Measurements from ENCODE around the gene SLC39A11.
"Not testable (repeated sequence)": the region's sequence is repeated elsewhere in the genome, so short reads cannot be mapped to it uniquely, and the experiment has no call there.

The SLC39A11 gene

DNA sequence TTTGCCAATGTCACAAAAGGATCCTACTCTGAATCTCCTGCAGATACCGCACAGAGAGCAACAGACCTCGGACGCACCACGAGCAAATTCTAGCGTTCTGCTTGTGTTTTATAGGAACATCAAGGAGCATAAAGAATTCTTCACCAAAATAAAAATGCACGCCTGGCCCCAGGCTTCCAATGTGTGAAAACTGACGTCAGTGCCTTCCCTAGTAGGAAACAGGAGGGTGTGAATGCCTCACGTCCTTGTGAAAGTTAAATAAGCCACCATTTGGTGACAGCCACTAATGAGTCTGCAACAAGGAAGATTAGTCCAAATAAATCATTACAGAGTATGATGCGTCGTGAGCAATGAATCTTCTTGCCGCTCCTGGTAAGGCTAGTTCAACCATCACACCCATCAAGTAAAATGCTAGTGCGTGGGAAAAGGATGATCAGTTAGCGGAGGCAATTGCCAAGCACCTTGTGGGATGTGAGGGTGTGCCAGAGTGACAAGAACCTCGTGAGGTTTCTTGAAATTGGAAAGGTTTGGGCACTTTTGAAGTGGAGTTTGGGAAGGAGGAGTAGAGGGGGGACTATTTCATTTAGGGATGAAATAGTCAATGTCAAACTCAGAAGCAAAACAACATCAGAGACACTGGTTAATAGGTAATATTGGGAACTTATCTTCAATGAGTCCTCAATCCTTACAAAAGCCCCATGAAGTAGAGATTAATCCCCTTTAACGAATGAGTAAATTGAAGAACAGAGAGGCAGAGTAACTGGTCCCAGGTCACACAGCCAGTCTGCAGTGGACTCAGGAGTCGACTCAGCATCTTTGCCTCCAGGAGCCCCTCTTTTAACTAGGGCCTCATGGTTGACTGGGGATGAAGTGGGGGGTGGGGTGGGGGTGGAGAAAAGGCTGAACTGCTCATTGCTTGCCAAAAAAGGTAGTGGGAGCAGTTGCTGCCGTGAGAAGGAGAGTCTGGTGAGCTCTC lies 238.8 kb downstream of the SLC39A11 start:
- Mint-ChIP-seq H3K4me1 (no peaks in the 10 kb centered on the region), H3K4me3 (no peak overlapping the region), H3K36me3 (peaks cover 35% of the 10 kb centered on the region), H3K27ac (no peak overlapping the region), H3K9me3 (no peaks in the 10 kb centered on the region), H3K27me3 (no peaks in the 10 kb centered on the region)
- ATAC-seq = no peak

DNA sequence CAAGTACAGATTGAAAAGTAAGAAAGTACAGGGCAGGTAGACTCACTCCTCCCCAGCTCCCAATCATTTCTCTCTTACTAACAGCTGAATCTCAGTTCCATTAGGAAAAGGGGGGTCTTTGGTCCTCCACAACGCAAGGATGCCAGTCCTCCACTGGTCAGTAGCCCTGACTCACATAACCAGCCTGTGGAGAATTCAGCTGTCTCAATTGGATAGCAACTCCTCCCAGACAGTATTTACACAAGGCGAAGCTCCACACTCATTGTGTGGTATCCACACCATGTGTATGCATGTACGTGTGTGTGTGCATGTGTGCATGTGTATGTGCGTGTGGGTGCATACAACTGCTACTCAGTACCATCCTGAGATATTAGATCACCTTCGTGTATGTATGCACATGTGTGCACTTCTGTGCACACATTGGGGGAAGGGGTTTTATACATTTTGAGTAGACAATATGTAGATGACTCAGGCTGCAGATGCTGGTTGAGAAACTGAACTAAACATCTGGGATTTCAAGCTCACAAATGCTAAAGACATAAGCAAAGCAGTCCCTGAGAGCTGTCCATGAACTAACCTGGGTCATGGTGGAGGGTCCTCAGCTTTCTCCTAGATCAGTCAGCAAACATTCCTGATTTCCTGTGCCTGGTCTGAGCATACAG lies 240.1 kb downstream of the SLC39A11 start:
- no peak overlapping the region for H3K4me3 Mint-ChIP-seq
- H3K9me3 Mint-ChIP-seq = no peaks in the 10 kb centered on the region
- no peaks in the 10 kb centered on the region for H3K27me3 Mint-ChIP-seq
- peaks cover 21% of the 10 kb centered on the region for H3K36me3 Mint-ChIP-seq
- H3K27ac Mint-ChIP-seq = no peak overlapping the region
- no peak for ATAC-seq
- H3K4me1 Mint-ChIP-seq = no peaks in the 10 kb centered on the region

DNA sequence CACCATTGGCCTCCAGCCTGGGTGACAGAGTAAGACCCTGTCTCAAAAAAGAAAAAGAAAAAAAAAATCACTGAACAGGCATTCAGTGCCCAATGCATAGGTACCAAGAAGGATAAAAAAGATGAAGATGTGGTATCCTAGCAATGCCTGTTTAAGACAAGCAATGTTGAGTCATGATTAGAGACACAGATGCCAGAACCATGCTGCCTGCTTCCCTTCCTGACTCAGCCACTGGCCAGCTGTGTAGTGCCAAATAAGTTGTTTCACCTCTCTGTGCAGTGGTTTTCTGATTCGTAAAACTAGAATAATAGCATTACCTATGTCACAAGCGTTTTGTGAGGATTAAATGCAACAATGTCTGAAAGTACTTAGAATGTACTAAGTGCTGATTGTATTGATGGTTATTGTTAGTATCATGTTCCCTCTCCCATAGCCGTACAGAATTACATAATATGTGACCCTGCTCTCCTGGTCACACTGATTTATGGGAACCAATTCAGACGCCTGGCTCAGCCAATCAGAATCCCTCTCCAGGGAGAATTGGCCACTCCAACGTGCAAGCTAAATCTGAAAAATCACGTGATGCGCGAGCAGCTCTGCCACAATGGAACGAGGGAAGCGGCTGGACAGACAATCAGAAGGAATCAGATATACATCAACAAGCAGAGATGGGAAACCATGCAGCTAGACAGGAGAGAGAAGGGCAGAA lies 241.9 kb downstream of the SLC39A11 start:
- no peak overlapping the region for H3K27ac Mint-ChIP-seq
- no peak for ATAC-seq
- no peaks in the 10 kb centered on the region for H3K4me1 Mint-ChIP-seq
- no peaks in the 10 kb centered on the region for H3K9me3 Mint-ChIP-seq
- H3K36me3 Mint-ChIP-seq = peaks cover 29% of the 10 kb centered on the region
- H3K4me3 Mint-ChIP-seq = no peak overlapping the region
- no peaks in the 10 kb centered on the region for H3K27me3 Mint-ChIP-seq

DNA sequence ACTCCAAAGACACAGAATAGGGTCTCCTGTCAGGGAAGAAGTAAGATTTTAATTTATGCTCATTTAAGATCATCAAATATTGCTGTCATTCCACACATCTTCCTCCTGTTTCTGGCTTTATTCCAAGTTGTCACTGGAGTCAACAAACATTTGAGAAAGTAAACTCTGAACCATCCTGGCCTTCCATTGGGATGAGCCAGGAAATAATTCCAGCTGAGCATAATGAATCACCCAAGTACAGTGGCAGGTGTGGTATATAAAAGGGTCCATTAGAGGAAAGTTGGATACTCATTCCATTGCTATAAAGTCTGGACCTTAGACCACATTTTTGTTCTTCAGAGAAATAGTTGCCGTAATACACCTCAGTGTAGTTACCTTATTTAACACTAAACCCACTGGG lies 246.1 kb downstream of the SLC39A11 start:
- Mint-ChIP-seq H3K36me3 (peaks cover 67% of the 10 kb centered on the region), H3K27ac (no peak overlapping the region), H3K9me3 (no peaks in the 10 kb centered on the region), H3K27me3 (no peaks in the 10 kb centered on the region), H3K4me1 (no peaks in the 10 kb centered on the region), H3K4me3 (no peak overlapping the region)
- no peak for ATAC-seq

DNA sequence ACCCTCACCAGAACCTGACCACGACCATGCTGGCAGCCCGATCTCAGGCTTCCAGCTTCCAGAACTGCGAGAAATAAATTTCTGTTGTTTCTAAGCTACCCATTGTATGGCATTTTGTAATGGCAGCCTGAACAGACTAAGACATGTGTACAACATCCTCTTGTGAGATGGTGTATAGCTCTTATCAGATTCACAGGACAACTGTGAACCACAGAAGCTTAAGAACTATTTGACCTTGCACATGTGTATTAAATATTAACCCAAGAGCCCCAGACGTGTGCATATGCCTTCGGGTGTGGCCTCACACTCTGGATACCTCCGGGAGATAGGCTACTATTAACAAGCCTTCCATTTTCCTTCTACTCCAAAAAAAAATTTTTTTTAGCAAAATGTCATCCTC lies 248.9 kb downstream of the SLC39A11 start:
- Mint-ChIP-seq H3K27ac (no peak overlapping the region), H3K9me3 (peaks cover 5% of the 10 kb centered on the region), H3K4me1 (no peaks in the 10 kb centered on the region), H3K27me3 (no peaks in the 10 kb centered on the region), H3K4me3 (no peak overlapping the region), H3K36me3 (peaks cover 72% of the 10 kb centered on the region)
- no peak for ATAC-seq

DNA sequence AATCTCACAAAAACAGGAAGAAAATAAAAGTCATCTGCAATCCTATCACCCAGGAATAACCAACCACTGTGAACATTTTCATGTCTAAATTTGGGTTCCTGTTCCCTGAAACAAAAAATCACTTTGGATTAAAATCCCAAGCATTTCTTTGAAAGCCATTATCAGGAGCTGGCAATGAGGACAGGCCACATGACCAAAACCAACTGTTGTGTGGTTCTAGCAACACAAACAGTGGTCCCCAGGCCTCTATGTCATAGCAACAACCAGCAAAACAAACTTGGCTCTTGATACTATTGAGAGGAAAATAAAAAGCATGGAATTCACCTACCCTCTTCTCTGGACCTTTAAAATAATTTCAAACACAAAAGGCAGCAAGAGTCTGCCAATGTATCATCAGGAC lies 252.5 kb downstream of the SLC39A11 start:
- Mint-ChIP-seq H3K4me3 (no peak overlapping the region), H3K27me3 (no peaks in the 10 kb centered on the region), H3K36me3 (peaks cover 83% of the 10 kb centered on the region), H3K27ac (no peak overlapping the region), H3K4me1 (no peaks in the 10 kb centered on the region), H3K9me3 (peaks cover 5% of the 10 kb centered on the region)
- no peak for ATAC-seq

DNA sequence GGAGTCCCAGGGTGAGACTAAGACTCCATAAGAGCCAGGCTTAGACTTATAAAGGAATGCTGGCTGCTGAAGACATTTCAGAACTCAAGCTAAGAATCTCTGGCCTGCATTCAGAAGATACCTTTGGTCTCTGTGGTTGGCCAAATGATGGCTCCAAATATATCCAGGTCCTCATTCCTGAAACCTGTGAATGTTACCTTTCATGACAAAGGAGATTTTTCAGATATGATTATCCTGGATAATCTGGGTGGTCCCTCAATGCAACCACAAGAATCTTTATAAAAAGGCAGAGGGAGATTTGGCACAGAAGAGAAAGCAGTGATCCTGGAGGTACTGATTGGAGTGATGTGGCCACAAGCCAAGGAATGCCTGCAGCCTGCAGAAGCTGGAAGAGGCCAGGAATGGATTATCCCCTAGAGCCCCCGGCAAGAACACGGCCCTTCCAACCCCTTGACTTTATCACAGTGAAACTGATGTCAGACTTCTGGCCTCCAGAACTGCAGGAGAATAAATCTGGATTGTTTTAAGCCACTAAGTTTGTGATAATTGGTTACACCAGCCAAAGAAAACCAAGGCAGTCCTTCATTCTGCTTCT lies 253.3 kb downstream of the SLC39A11 start:
- Mint-ChIP-seq H3K9me3 (peaks cover 5% of the 10 kb centered on the region), H3K27me3 (no peaks in the 10 kb centered on the region), H3K36me3 (peaks cover 78% of the 10 kb centered on the region), H3K4me3 (no peak overlapping the region), H3K27ac (no peak overlapping the region), H3K4me1 (no peaks in the 10 kb centered on the region)
- no peak for ATAC-seq

DNA sequence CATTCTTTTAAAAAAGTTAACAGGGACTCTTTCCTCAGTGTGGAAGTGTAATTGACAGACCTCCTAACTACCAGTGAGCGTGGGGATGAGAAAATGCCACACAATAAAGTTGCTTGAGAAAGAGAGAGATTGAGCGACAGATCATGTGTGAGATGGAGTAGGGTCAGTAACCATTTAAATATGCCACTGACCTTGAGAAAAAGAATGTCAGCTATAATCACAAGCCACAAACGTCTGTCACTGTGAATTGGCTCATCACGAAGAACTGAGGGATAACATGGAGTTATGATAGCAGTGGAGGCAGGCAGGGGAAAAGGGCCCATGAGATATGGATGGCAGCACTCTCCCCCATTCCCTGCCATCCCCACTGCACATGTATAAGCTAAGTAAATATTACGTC lies 253.9 kb downstream of the SLC39A11 start:
- peaks cover 5% of the 10 kb centered on the region for H3K9me3 Mint-ChIP-seq
- H3K36me3 Mint-ChIP-seq = peaks cover 75% of the 10 kb centered on the region

DNA sequence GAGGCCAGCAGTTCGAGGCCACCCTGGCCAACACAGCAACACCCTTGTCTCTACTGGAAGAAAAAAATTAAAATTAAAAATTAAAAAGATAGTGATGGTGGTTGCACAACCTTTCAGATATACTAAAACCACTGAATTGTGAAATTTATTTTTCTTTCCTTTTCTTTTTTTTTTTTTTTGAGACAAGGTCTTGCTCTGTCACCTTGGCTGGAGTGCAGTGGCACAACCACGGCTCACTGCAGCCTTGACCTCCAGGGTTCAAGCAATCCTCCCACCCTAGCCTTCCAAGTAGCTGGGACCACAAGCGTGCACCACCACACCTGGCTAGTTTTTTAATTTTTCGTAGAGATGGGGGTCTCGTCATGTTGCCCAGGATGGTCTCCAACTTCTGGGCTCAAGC lies 254.4 kb downstream of the SLC39A11 start:
- no peak overlapping the region for H3K4me3 Mint-ChIP-seq
- no peaks in the 10 kb centered on the region for H3K4me1 Mint-ChIP-seq
- peaks cover 75% of the 10 kb centered on the region for H3K36me3 Mint-ChIP-seq
- no peak for ATAC-seq
- H3K27ac Mint-ChIP-seq = no peak overlapping the region
- peaks cover 5% of the 10 kb centered on the region for H3K9me3 Mint-ChIP-seq
- H3K27me3 Mint-ChIP-seq = no peaks in the 10 kb centered on the region

More for the DNA sequence above, 253.9 kb downstream of the SLC39A11 start:
- ATAC-seq = no peak
- Mint-ChIP-seq H3K27me3 (no peaks in the 10 kb centered on the region), H3K4me3 (no peak overlapping the region), H3K4me1 (no peaks in the 10 kb centered on the region), H3K27ac (no peak overlapping the region)

DNA sequence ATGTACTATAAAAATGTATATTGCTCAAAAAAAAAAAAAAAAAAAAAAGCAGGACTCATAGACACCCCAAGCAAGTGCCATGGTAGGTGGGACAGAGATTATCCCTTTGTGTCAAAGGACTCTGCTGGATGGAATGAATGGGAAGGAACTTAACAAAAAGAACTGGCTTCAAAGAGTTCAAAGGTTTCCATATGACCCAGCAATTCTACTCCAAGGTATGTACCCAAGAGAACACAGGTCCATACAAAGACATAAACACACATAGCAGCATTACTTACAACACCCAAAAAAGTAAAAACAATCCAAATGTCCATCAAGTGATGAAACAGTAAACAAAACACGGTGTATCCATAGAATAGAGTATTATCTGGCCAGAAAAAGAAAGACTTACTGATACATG lies 255.2 kb downstream of the SLC39A11 start:
- no peak overlapping the region for H3K27ac Mint-ChIP-seq
- H3K27me3 Mint-ChIP-seq = no peaks in the 10 kb centered on the region
- peaks cover 5% of the 10 kb centered on the region for H3K9me3 Mint-ChIP-seq
- H3K4me1 Mint-ChIP-seq = no peaks in the 10 kb centered on the region
- peaks cover 68% of the 10 kb centered on the region for H3K36me3 Mint-ChIP-seq
- H3K4me3 Mint-ChIP-seq = no peak overlapping the region
- no peak for ATAC-seq

DNA sequence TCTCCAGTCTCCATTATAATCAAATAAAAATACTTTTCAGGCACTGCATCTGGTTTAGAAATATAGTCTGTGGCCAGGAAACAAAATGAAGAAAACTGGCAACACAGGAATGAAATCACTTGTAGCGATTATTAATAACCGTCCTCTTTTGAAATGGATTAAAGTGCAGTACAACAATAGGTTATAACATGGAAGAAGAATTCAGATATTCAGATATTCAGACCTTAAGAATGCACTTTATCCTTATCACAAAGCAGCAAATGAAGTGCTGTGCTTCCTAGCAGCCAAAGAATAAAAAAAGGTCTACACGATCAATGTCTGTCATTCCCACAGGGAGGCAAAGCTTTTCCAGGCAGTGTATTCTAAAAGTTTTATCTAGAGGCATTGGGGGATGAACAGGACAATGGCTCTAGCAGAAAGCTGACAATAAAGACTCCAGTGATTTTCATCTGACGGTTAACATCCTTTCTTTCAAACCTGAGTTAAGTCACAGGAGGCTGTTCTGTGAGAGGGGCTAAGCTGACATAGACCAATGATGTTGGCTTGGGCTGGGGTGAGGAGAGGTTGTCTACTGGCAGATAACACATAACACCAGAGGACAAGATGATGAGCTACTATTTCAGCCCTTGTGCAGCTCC lies 259.2 kb downstream of the SLC39A11 start:
- Mint-ChIP-seq H3K27me3 (no peaks in the 10 kb centered on the region), H3K9me3 (peaks cover under 1% of the 10 kb centered on the region), H3K4me3 (no peak overlapping the region), H3K27ac (no peak overlapping the region), H3K36me3 (peaks cover 68% of the 10 kb centered on the region), H3K4me1 (no peaks in the 10 kb centered on the region)
- ATAC-seq = no peak

DNA sequence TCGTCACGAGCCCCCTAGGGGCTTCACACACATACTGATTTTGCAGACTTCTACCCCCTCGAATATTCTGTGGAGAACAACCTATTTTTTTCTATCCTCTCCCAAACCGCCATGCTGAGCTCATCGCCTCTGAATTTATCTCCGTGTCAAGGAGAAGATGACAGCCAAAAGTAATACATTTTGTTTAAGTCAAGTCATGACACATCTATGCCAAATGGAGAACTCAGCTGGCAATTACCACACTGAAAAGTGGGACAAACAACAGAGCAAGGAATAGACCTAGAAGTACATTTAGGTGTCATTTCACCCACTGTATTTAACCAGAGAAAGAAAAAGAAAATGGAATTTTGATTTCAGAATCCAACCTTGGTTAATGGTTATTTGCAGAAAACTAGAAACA lies 260.2 kb downstream of the SLC39A11 start:
- Mint-ChIP-seq H3K27ac (no peak overlapping the region), H3K4me1 (no peaks in the 10 kb centered on the region), H3K36me3 (peaks cover 71% of the 10 kb centered on the region), H3K4me3 (no peak overlapping the region), H3K27me3 (no peaks in the 10 kb centered on the region), H3K9me3 (peaks cover 5% of the 10 kb centered on the region)
- no peak for ATAC-seq

DNA sequence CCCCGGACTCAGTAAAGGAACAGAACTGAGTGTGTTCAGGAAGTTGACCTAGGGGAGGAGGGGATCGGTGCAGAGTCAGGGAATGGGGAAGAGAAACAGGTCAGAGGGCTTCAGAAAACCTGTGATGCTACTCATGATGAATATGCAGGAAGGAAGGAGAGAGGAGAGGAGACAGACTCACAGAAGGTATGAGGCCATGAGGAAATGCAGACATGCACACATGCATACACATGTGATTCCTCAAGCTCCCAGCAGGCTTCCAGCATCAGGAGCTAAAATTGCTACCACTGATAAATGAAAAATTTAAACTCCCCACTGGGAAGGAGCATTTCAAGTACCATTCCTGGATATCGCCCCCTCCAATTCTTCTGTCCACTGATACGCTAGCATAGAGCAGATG lies 262.6 kb downstream of the SLC39A11 start:
- H3K9me3 Mint-ChIP-seq = peaks cover 19% of the 10 kb centered on the region
- H3K4me1 Mint-ChIP-seq = no peaks in the 10 kb centered on the region
- no peak overlapping the region for H3K4me3 Mint-ChIP-seq
- peaks cover 79% of the 10 kb centered on the region for H3K36me3 Mint-ChIP-seq
- no peak for ATAC-seq
- no peaks in the 10 kb centered on the region for H3K27me3 Mint-ChIP-seq
- H3K27ac Mint-ChIP-seq = no peak overlapping the region

DNA sequence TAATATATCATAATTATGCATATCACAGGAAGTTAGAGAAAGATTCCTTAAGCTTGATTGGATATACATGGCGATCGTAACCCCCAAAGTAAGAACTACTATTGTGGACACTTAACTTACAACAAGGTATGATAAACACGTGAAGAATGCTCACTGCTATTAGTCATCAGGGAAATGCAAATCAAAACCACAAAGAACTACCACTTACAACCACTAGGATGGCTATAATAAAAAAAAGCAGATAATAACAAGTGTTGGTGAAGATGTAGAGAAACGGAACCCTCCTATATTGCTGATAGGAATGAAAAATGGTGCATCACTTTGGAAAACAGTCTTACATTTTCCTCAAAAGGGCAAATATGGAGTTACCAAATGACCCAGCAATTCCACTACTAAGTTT lies 265.9 kb downstream of the SLC39A11 start:
- no peaks in the 10 kb centered on the region for H3K4me1 Mint-ChIP-seq
- H3K27me3 Mint-ChIP-seq = no peaks in the 10 kb centered on the region
- no peak overlapping the region for H3K27ac Mint-ChIP-seq
- H3K36me3 Mint-ChIP-seq = peaks cover 93% of the 10 kb centered on the region
- no peak for ATAC-seq
- H3K9me3 Mint-ChIP-seq = peaks cover 27% of the 10 kb centered on the region
- H3K4me3 Mint-ChIP-seq = no peak overlapping the region

DNA sequence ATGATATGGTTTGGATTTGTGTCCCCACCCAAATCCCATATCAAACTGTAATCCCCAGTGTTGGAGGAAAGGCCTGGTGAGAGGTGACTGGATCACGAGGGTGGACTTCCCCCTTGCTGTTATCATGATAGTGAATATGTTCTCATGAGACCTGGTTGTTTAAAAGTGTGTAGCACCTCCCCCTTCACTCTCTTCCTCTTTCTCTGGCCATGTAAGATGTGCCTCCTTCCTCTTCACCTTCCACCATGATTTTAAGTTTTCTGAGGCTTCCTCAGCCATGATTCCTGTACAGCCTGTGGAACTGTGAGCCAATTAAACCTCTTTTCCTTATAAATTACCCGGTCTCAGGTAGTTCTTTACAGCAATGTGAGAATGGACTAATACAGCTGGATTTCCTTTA lies 266.4 kb downstream of the SLC39A11 start:
- ATAC-seq, H3K27ac Mint-ChIP-seq, H3K4me1 Mint-ChIP-seq, H3K27me3 Mint-ChIP-seq, H3K4me3 Mint-ChIP-seq: not testable (repeated sequence)
- Mint-ChIP-seq H3K9me3 (peaks cover 27% of the 10 kb centered on the region), H3K36me3 (peaks cover 95% of the 10 kb centered on the region)

Measured in stimulated activated memory B cell treated with anti-CD40 and anti-IgM and Interleukin-4, amounts not matched to agents 10 μg/mL and 1 μg/mL and 100 μg/mL, for 72 hours (primary cell).